ENCODE data around the gene ETNK2. TPM values are rescaled to one million over a fixed set of nuclear protein-coding genes. Genes with fewer than 3 reads are reported as not detected.

ETNK2 gene
- total and polyA plus RNA-seq, 2 of the 13 experiments (the other 11 are each of a cell fraction or from before 2014, with no cell fraction given), result 15.5 to 42.8 TPM

DNA sequence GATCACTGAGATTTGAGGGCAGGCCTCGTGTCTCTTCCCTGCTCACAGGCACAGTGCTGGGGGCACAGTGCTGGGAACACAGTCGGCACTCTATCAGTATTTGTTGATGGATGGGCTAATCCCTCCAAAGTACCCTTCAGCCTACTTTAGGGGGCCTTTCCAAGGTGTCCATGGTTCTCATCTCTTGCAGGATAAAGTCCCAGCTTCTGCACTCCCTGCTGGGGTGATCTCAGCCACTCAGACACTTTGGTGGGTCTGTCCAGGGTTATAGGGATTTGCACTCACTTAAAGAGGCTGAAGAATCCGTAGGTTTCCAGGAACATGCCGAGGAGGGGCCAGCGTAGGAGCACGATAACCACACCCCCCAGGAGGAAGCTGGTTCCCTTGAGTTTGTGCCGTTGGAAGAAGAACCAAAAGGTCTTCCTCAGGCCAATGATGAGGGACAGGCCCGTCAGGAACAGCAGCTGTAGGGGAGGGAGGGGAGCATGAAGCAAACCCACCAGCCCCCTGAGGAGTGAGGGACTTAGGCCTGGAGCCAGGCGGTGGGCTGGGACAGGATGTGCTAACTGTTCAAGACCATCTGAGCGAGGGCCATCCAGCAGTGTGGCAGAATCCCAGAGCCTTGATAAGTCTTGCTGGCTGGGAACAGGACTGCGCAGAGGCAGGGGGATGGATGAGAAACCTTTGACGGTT is 49.6 kb upstream of the ETNK2 start:
- Histone ChIP-seq H3K36me3 (replicated peaks in 1 of 2; ENCODE audit: control insufficient read depth in 1 of 2, insufficient read depth in 2 of 2, low read length in 2 of 2) (no peaks in the 10 kb centered on the region; a peak in 2 of 5 replicates), H3K27ac (ENCODE audit: extremely low read length, insufficient read depth, low read length) (no peak overlapping the region), H3K27me3 (ENCODE audit: control insufficient read depth in 1 of 2, insufficient read depth in 2 of 2, low read length in 2 of 2) (no peaks in the 10 kb centered on the region), H3K9me3 (ENCODE audit: low read length) (no peaks in the 10 kb centered on the region), H2AFZ (ENCODE audit: low read length) (no peak overlapping the region), H3K79me2 (ENCODE audit: insufficient read depth, low read length) (peaks cover under 1% of the 10 kb centered on the region), H3K4me2 (ENCODE audit: low read depth, low read length) (no peak overlapping the region), H4K20me1 (ENCODE audit: insufficient read depth, low read length) (no peaks in the 10 kb centered on the region), H3K9ac (ENCODE audit: insufficient read depth, low read depth, low read length) (no peak overlapping the region), H3K4me3 (replicated peaks in 1 of 3; ENCODE audit: insufficient read depth in 1 of 3, low read depth in 2 of 3, low read length in 3 of 3) (no peak overlapping the region), H3K4me1 (ENCODE audit: insufficient read depth, low read length) (no peaks in the 10 kb centered on the region)
- no peak for TF ChIP-seq SYNCRIP (IDR thresholded peaks at IDR 0.05; ENCODE audit: insufficient read depth, low read depth, low read length)
- no peak for TF ChIP-seq PRMT3 (CRISPR knock-in tag; IDR thresholded peaks at IDR 0.05; ENCODE audit: borderline replicate concordance, low read depth)
- no peak for DNase-seq (ENCODE audit: low spot score)
- BruUV-seq (replicated peaks), result no TSS peak
- POLR2A ChIA-PET, result no interaction called here
- WGBS (ENCODE audit: low lambda C conversion rate), result 97% methylated on average over 11 of the region's 12 CpGs
- intact Hi-C loops (cut with micrococcal nuclease; ENCODE audit: unreplicated experiment) (no loop called here), in situ Hi-C loops (cut with HindIII; ENCODE audit: extremely low pct_ligation_motif_present, low pct_unique_long_range_greater_than_20kb) (loop anchor here (10.0 kb wide), 1 partner anchor 337 kb away; the partner anchor contains the start of gene SNRPE)
- no peak for FAIRE-seq
- no peak for ATAC-seq
- CTCF ChIA-PET (ENCODE audit: low intra/inter-chr PET ratio, low total read pairs), result no interaction called here

- no peak for ATAC-seq
- Histone ChIP-seq H3K9ac (ENCODE audit: insufficient read depth, low read depth, low read length) (no peak overlapping the region), H3K4me3 (replicated peaks in 1 of 3; ENCODE audit: insufficient read depth in 1 of 3, low read depth in 2 of 3, low read length in 3 of 3) (no peak overlapping the region), H4K20me1 (ENCODE audit: insufficient read depth, low read length) (no peaks in the 10 kb centered on the region), H3K9me3 (ENCODE audit: low read length) (no peaks in the 10 kb centered on the region), H3K79me2 (ENCODE audit: insufficient read depth, low read length) (no peaks in the 10 kb centered on the region), H3K27me3 (ENCODE audit: control insufficient read depth in 1 of 2, insufficient read depth in 2 of 2, low read length in 2 of 2) (no peaks in the 10 kb centered on the region), H3K4me2 (ENCODE audit: low read depth, low read length) (no peak overlapping the region), H2AFZ (ENCODE audit: low read length) (no peak overlapping the region), H3K36me3 (replicated peaks in 1 of 2; ENCODE audit: control insufficient read depth in 1 of 2, insufficient read depth in 2 of 2, low read length in 2 of 2) (no peaks in the 10 kb centered on the region; a peak in 2 of 5 replicates), H3K4me1 (ENCODE audit: insufficient read depth, low read length) (0 out of 2 replicates have a peak, but pooled peaks cover under 1% of the 10 kb centered on the region), H3K27ac (ENCODE audit: extremely low read length, insufficient read depth, low read length) (no peak overlapping the region)
- DNase-seq (ENCODE audit: low spot score), result no peak
- no peak for FAIRE-seq
- POLR2A ChIA-PET, result no interaction called here
- 92% methylated on average over 9 of the region's 9 CpGs for WGBS (ENCODE audit: low lambda C conversion rate)
- in situ Hi-C loops (cut with HindIII; ENCODE audit: extremely low pct_ligation_motif_present, low pct_unique_long_range_greater_than_20kb) (no loop called here), intact Hi-C loops (cut with micrococcal nuclease; ENCODE audit: unreplicated experiment) (no loop called here)
- TF ChIP-seq GATAD1 (CRISPR knock-in tag; IDR thresholded peaks at IDR 0.05), result no peak
- no peak for TF ChIP-seq ZNF644 (CRISPR knock-in tag; IDR thresholded peaks at IDR 0.05; ENCODE audit: low read depth)
- TF ChIP-seq MED8 (CRISPR knock-in tag; IDR thresholded peaks at IDR 0.05; ENCODE audit: insufficient replicate concordance), result no peak
- TF ChIP-seq ZIK1 (CRISPR knock-in tag; IDR thresholded peaks at IDR 0.05; ENCODE audit: borderline replicate concordance, low read depth), result no peak
- TF ChIP-seq ZNF430 (CRISPR knock-in tag; IDR thresholded peaks at IDR 0.05), result no peak
- TF ChIP-seq KDM3A (CRISPR knock-in tag; IDR thresholded peaks at IDR 0.05; ENCODE audit: low read depth), result no peak
- no peak for TF ChIP-seq NFYC (CRISPR knock-in tag; IDR thresholded peaks at IDR 0.05)
- TF ChIP-seq RELA (CRISPR knock-in tag; IDR thresholded peaks at IDR 0.05), result no peak
- no peak for TF ChIP-seq PRPF4 (IDR thresholded peaks at IDR 0.05; ENCODE audit: low read depth, low read length, poor library complexity, severe bottlenecking)
- TF ChIP-seq, protein P1, sequence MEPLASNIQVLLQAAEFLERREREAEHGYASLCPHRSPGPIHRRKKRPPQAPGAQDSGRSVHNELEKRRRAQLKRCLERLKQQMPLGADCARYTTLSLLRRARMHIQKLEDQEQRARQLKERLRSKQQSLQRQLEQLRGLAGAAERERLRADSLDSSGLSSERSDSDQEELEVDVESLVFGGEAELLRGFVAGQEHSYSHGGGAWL (CRISPR knock-in tag; IDR thresholded peaks at IDR 0.05), result no peak
- TF ChIP-seq REL (CRISPR knock-in tag; conservative IDR thresholded peaks at IDR 0.05), result no peak
- no TSS peak for BruUV-seq (replicated peaks)
- CTCF ChIA-PET (ENCODE audit: low intra/inter-chr PET ratio, low total read pairs), result no interaction called here
Measured at GRCh38 chr1:204199579-204199978, 47.7 kb upstream of the ETNK2 start.
